Measurements from ENCODE around the gene CDK14.

Gene CDK14

GRCh38 chr7:90817151-90817550 is 221.0 kb downstream of the CDK14 start:
- DNase-seq, result no peak

- no peak for DNase-seq
Observed at GRCh38 chr7:90817846-90818245, 221.7 kb downstream of the CDK14 start.

- DNase-seq, result no peak
Observed at GRCh38 chr7:90818341-90818740, 222.2 kb downstream of the CDK14 start.

- DNase-seq, result no peak
Observed at GRCh38 chr7:90821961-90822620, 226.0 kb downstream of the CDK14 start.

GRCh38 chr7:90824386-90825307 is 228.5 kb downstream of the CDK14 start:
- peak; percentile 79 for DNase-seq

- DNase-seq, result peak; percentile 88
Observed at GRCh38 chr7:90825779-90826178, 229.7 kb downstream of the CDK14 start.

- peak; percentile 42 for DNase-seq
Observed at GRCh38 chr7:90828601-90829000, 232.5 kb downstream of the CDK14 start.

- no peak for DNase-seq
Observed at GRCh38 chr7:90830308-90830707, 234.2 kb downstream of the CDK14 start.

GRCh38 chr7:90832726-90833125 is 236.6 kb downstream of the CDK14 start:
- DNase-seq, result no peak

GRCh38 chr7:90833443-90833842 is 237.3 kb downstream of the CDK14 start:
- peak; percentile 39 for DNase-seq

GRCh38 chr7:90834771-90835170 is 238.7 kb downstream of the CDK14 start:
- DNase-seq, result no peak

GRCh38 chr7:90835861-90836260 is 239.7 kb downstream of the CDK14 start:
- DNase-seq, result no peak

- DNase-seq, result no peak
Observed at GRCh38 chr7:90836937-90837336, 240.8 kb downstream of the CDK14 start.

- no peak for DNase-seq
Observed at GRCh38 chr7:90838799-90839198, 242.7 kb downstream of the CDK14 start.

- no peak for DNase-seq
Observed at GRCh38 chr7:90839316-90839715, 243.2 kb downstream of the CDK14 start.

GRCh38 chr7:90839727-90840291 is 243.7 kb downstream of the CDK14 start:
- DNase-seq, result no peak

- DNase-seq, result no peak
Observed at GRCh38 chr7:90841759-90842429, 245.8 kb downstream of the CDK14 start.

GRCh38 chr7:90842430-90842788 is 246.3 kb downstream of the CDK14 start:
- DNase-seq, result no peak

- no peak for DNase-seq
Observed at GRCh38 chr7:90843472-90843871, 247.4 kb downstream of the CDK14 start.

GRCh38 chr7:90844421-90844820 is 248.3 kb downstream of the CDK14 start:
- DNase-seq, result no peak

GRCh38 chr7:90846192-90846591 is 250.1 kb downstream of the CDK14 start:
- no peak for DNase-seq

GRCh38 chr7:90850066-90850465 is 253.9 kb downstream of the CDK14 start:
- DNase-seq, result no peak

GRCh38 chr7:90850471-90850870 is 254.3 kb downstream of the CDK14 start:
- no peak for DNase-seq

All from fibroblast of skin of back (primary cell).